Central memory CD8-positive, alpha-beta T cell (primary cell): ENCODE data around the gene CEBPE.

Experiments
- ATAC-seq: fragments of 150-1000 bp; cut with Tn5 transposase; replicated peaks from 2 replicates; pipeline ENCODE4 v1.10.0; 2022; ENCODE audit warnings: mild to moderate bottlenecking, moderate FRiP score, moderate number of reproducible peaks; ENCODE audit not compliant: poor library complexity, severe bottlenecking; ENCODE audit errors: extremely low read depth
- DNase-seq, 2 donors: peaks; one replicate each; pipeline ENCODE4 v3.0.0; 2021; ENCODE audit warnings: low spot score in 2 of 2
- H3K27ac Mint-ChIP-seq: one replicate; pipeline ENCODE4 v1.8.0; 2022; ENCODE audit warnings: low read depth, mild to moderate bottlenecking, moderate library complexity, mixed read lengths
- H3K27me3 Mint-ChIP-seq: one replicate; pipeline ENCODE4 v1.8.0; 2022; ENCODE audit warnings: mixed read lengths
- H3K36me3 Mint-ChIP-seq: one replicate; pipeline ENCODE4 v1.8.0; 2022; ENCODE audit warnings: mild to moderate bottlenecking, moderate library complexity, mixed read lengths; ENCODE audit not compliant: insufficient read depth
- H3K4me1 Mint-ChIP-seq: one replicate; pipeline ENCODE4 v1.8.0; 2022; ENCODE audit warnings: mixed read lengths
- H3K4me3 Mint-ChIP-seq: one replicate; pipeline ENCODE4 v1.8.0; 2022; ENCODE audit warnings: mild to moderate bottlenecking, moderate library complexity, mixed read lengths
- H3K9me3 Mint-ChIP-seq: one replicate; pipeline ENCODE4 v1.8.0; 2022; ENCODE audit warnings: mixed read lengths

The CEBPE gene

DNA sequence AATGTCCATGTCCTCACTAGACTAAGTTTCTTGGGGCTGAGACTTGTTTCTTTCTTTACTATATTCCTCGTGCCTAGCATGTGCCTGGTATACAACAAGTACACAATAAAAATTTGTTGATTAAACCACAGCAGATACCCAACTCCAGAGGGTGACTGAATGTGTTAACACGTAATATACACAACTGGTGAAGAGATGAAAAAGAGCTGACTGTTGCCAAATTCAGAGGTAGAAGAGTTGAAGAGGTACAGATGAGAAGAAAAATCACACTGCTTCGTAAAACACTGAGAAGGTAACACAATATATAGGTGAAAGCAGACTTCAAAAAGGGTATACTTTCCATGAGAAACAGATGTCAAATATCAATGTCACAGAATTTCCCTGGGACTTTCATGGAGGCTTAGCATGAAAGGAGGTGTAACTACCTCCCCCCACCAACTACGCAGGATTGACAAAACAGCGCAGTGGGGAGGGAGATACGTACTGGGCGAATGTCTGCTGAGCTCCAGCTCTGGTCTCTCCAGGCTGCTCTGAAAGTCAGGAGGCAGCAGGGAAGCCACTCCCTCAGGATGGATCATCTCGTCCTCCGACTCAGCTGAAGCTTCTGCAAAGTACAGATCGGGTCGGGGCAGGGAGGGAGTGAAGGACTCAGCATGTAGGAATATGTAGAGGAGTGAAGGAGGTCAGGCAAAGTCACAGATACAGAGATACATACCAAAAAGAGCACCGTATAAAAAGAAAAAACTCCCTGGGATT, 29.4 kb downstream of the CEBPE start:
- Mint-ChIP-seq H3K9me3 (no peaks in the 10 kb centered on the region), H3K27ac (no peak overlapping the region), H3K4me3 (no peak overlapping the region), H3K36me3 (peaks cover 77% of the 10 kb centered on the region), H3K27me3 (no peaks in the 10 kb centered on the region), H3K4me1 (peaks cover 31% of the 10 kb centered on the region)
- DNase-seq: no peak
- ATAC-seq: no peak

DNA sequence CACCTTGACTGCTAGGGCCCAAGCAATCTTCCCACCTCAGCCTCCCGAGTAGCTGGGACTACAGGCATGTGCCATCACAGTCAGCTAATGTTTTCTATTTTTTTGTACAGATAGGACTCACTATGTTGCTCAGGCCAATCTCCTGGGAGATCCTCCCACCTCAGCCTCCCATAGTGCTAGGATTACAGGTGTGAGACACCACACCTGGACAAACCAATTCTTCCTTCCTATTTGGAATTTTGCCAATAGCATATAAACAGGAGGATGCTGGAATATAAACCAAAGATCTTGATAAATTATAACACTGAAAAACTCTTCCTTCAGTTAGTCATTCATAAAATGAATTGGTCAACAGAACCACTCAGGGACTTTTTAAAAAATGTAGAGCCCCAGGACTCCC, 32.5 kb downstream of the CEBPE start:
- Mint-ChIP-seq H3K4me1 (peaks cover 23% of the 10 kb centered on the region), H3K36me3 (peaks cover 88% of the 10 kb centered on the region), H3K27ac (no peak overlapping the region), H3K27me3 (no peaks in the 10 kb centered on the region), H3K4me3 (no peak overlapping the region), H3K9me3 (no peaks in the 10 kb centered on the region)
- DNase-seq: no peak
- ATAC-seq: no peak

DNA sequence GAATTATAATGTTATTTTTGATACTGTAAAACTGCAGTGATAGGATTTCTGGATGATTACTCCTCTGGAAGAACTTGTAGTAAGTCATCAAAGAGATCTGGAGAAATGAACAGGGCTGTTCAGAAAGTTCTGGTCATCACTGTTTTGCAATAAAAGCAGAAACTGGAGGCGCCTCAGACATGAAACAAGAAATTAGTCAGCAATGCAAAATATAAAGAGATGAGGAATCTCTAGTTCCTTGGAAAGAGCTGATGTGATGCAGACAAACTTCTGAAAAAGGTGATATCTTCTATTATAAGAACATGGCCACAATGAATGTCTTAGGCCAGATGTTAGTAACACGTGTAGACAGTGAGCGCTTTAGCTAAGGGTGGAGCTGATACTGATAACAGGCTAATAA, 33.6 kb downstream of the CEBPE start:
- Mint-ChIP-seq H3K36me3 (peaks cover 91% of the 10 kb centered on the region), H3K9me3 (no peaks in the 10 kb centered on the region), H3K4me3 (no peak overlapping the region), H3K27me3 (no peaks in the 10 kb centered on the region), H3K4me1 (peaks cover 27% of the 10 kb centered on the region), H3K27ac (peak overlapping the region; percentile 67)
- ATAC-seq: no peak
- no peak for DNase-seq

DNA sequence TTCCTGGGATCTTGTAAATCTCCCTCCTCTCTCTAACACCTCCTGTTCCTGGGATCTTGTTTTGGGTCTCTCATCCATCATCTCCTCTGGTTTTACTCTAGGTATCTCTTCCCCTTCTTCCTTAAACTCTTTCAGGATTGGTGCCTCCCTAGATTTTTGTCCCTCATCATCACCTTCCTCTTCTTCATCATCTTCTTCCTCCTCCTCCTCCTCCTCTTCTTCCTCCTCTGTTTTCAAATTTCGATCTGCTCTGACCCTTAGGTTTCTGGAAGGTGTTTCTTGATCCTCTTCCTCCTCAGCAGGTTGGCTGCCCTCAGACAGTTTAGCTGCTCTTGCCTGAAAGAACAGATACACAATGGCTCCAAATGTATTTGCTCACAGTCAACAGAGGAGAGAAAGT, 38.6 kb downstream of the CEBPE start:
- peaks cover 90% of the 10 kb centered on the region for H3K36me3 Mint-ChIP-seq

DNA sequence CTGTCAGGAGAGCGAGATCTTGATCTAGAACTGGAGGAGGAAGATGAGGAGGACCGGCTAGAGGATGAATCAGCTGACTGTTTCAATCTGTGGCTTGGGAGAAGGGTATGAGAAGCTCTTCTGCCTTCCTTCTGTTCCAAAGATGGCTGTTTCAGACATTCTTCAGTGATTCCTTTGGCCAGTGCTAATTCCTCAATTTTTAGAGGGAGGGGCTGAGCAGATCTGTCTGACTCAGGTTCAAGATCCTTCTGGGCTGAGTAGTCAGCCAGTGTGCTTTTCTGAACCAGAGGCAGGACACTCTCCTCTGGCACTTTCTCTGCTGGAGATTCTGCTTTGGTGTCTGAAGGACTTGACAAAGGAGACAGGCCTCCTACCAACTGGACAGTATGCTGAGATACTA, 39.3 kb downstream of the CEBPE start:
- Mint-ChIP-seq H3K27me3 (no peaks in the 10 kb centered on the region), H3K4me3 (no peak overlapping the region), H3K27ac (no peak overlapping the region), H3K4me1 (peaks cover 4% of the 10 kb centered on the region), H3K36me3 (peaks cover 90% of the 10 kb centered on the region), H3K9me3 (no peaks in the 10 kb centered on the region)
- ATAC-seq (no peak), DNase-seq (no peak)

More for the DNA sequence above, 38.6 kb downstream of the CEBPE start:
- DNase-seq (no peak), ATAC-seq (no peak)
- no peaks in the 10 kb centered on the region for H3K27me3 Mint-ChIP-seq
- H3K9me3 Mint-ChIP-seq: no peaks in the 10 kb centered on the region
- no peak overlapping the region for H3K27ac Mint-ChIP-seq
- H3K4me1 Mint-ChIP-seq: peaks cover 5% of the 10 kb centered on the region
- H3K4me3 Mint-ChIP-seq: no peak overlapping the region

DNA sequence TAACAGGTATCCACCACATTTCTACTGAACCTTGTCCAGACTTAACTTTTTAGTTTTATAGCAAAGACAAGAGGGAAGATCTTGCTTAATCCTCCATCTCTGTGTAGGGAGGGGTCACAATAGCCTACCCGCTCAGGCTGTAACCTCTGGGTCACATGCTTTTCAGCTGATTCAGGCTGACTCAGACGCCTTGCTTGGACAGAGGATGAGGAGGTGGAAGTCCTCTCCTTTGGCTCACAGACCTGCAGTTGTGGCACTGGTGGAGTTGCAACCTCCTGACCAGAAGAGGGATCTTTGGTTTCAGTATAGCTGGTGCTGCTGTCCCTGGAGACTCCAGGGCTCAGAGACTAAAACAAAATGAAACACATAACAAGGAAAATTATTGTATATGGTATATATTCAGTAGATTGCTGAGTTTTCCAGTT, 40.4 kb downstream of the CEBPE start:
- no peak for DNase-seq
- H3K27me3 Mint-ChIP-seq: no peaks in the 10 kb centered on the region
- ATAC-seq: no peak
- peaks cover 89% of the 10 kb centered on the region for H3K36me3 Mint-ChIP-seq
- H3K9me3 Mint-ChIP-seq: no peaks in the 10 kb centered on the region
- no peak overlapping the region for H3K4me3 Mint-ChIP-seq
- peaks cover 4% of the 10 kb centered on the region for H3K4me1 Mint-ChIP-seq
- no peak overlapping the region for H3K27ac Mint-ChIP-seq

DNA sequence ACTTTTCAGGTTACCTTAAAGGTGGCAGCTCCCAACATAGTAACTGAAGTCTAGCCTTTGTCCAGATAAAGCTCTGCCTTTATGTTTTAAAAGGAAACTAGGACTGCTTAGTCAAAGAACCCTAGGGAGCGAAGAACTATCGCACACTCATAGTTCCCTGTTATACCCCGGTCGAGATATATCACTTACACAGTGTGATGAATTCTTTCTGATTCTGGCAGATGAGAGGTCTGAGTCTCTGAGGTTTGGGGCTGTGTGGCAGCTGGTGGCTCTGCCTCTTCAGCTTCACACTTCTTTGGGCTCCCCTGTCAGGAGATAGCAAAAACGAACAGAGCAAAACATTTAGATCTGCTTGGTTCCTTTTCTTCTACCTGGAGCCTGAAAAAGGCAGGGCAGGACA, 41.1 kb downstream of the CEBPE start:
- Mint-ChIP-seq H3K4me3 (no peak overlapping the region), H3K36me3 (peaks cover 87% of the 10 kb centered on the region), H3K9me3 (no peaks in the 10 kb centered on the region), H3K4me1 (peaks cover 4% of the 10 kb centered on the region), H3K27ac (no peak overlapping the region), H3K27me3 (no peaks in the 10 kb centered on the region)
- no peak for ATAC-seq
- no peak for DNase-seq

DNA sequence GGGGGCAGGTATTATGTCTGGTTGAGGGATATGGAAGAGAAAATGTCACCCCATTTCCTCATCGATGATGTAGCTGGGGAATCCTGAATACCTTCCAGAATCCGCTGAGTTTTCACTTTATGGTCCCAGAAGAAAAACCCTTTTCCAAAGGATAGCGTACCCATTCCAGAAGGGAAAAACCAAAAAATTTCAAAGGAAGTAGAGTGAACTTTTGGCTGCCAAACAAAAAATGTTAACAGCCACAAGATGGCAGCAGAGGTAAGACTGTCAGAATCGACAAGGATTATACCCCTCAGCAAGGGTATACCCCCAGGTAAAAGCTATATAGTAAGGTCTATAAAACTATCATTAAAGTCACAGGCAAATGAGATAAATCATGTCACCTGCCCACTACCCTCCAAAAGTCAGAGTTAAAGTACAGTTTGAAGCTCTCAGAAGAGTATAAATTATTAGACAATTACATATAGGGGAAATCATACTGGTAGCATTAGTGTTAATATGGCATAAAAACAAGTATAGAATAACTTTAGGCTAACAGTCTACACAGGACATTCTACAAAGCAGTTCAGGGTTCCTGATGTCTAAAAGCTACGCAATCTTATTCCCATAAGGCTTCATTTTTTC, 42.2 kb downstream of the CEBPE start:
- Mint-ChIP-seq H3K4me3 (no peak overlapping the region), H3K27me3 (no peaks in the 10 kb centered on the region), H3K4me1 (peaks cover 8% of the 10 kb centered on the region), H3K36me3 (peaks cover 88% of the 10 kb centered on the region), H3K27ac (no peak overlapping the region), H3K9me3 (no peaks in the 10 kb centered on the region)
- DNase-seq: peak in 1 of 2 donors; percentile 14
- no peak for ATAC-seq

DNA sequence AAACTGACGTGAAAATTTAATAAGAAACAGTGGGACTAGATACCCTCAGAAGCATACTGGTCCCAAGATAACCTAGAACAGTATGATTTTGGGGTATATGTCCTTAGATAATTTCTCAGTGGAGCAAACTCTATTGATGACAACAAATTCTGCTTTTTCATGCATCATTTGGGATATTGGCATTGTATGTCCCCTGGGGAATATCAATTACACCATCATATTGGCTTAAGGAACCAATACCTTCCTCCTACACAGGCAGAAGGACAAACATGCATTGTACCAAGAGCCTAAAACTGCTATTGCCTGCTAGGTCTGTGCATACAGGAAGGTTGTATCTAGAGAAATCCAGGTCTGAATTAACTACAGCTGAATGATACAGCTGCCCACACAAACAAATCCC, 44.1 kb downstream of the CEBPE start:
- H3K36me3 Mint-ChIP-seq: peaks cover 82% of the 10 kb centered on the region
- DNase-seq (no peak), ATAC-seq (no peak)
- H3K4me1 Mint-ChIP-seq: peaks cover 22% of the 10 kb centered on the region
- no peak overlapping the region for H3K4me3 Mint-ChIP-seq
- no peak overlapping the region for H3K27ac Mint-ChIP-seq
- no peaks in the 10 kb centered on the region for H3K9me3 Mint-ChIP-seq
- no peaks in the 10 kb centered on the region for H3K27me3 Mint-ChIP-seq

DNA sequence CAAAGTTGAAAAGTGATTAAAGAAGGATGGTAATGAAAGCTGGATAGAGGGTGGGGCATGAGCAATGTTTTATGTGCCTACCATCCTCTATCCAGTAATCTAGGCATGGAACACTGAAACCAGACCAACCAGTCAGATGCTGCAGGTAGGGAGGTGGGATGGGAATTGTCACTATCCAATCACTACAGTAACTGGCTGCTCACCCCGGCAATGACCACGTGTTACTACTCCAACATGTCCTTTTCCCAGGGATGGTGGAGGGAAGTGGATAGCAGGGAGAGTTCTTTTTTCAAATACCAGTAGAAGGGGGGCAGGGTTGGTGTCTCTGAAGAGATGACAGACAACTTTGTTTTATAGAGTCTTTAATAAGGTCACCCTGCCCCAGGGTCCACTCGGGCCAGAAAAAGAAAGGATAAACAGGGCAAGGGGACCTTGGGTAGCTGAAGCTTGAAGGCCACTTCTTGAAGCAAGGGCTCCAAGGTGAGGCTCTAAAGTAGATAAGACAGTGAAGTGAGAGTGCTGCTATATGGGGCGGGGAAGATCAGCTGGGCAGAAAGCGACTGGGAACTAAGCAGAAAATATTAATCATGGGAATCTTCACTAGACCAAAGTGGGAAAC, 47.0 kb downstream of the CEBPE start:
- Mint-ChIP-seq H3K27ac (peak overlapping the region; percentile 79), H3K4me1 (peaks cover 35% of the 10 kb centered on the region), H3K27me3 (no peaks in the 10 kb centered on the region), H3K36me3 (peaks cover 71% of the 10 kb centered on the region), H3K4me3 (peak overlapping the region; percentile 78), H3K9me3 (no peaks in the 10 kb centered on the region)
- ATAC-seq (no peak), DNase-seq (no peak)

DNA sequence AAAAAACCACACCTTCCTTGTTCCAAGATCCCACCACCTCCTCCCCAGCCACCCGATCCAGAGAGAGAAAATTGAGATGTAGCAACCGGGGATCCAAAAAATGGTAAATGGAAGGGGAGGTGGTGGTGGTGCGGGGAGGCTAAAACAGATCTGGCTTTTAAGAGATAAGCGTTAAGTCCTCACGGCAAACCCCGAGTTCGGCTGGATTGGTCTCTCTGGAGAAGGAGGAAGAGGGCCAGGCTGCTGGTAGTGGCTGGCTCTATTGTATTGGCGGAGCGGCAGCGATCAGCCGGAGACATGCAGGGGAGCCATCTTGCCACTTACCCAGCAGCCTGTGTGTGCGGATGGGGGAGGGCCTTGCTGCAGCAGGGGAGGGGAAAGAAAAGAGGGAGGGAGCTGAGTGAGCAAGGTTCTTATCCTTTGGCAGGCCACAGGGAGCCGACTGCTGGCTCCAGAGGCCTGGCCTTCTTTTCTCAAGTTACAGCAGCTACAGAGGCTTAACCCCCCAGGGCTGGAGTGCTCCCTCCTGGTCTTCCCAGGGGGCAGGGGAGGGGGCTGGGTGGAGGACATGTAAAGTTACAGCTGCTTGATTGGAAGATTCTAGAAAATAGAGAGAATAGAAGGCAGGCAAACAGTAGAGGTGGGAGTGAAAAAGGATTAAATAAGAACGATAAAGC, 47.7 kb downstream of the CEBPE start:
- DNase-seq: peak; percentile 44 to 54
- H3K36me3 Mint-ChIP-seq: peaks cover 69% of the 10 kb centered on the region
- H3K9me3 Mint-ChIP-seq: no peaks in the 10 kb centered on the region
- peak overlapping the region; percentile 79 for H3K27ac Mint-ChIP-seq
- H3K27me3 Mint-ChIP-seq: no peaks in the 10 kb centered on the region
- peak; percentile 84 for ATAC-seq
- H3K4me3 Mint-ChIP-seq: peak overlapping the region; percentile 78
- peaks cover 35% of the 10 kb centered on the region for H3K4me1 Mint-ChIP-seq

DNA sequence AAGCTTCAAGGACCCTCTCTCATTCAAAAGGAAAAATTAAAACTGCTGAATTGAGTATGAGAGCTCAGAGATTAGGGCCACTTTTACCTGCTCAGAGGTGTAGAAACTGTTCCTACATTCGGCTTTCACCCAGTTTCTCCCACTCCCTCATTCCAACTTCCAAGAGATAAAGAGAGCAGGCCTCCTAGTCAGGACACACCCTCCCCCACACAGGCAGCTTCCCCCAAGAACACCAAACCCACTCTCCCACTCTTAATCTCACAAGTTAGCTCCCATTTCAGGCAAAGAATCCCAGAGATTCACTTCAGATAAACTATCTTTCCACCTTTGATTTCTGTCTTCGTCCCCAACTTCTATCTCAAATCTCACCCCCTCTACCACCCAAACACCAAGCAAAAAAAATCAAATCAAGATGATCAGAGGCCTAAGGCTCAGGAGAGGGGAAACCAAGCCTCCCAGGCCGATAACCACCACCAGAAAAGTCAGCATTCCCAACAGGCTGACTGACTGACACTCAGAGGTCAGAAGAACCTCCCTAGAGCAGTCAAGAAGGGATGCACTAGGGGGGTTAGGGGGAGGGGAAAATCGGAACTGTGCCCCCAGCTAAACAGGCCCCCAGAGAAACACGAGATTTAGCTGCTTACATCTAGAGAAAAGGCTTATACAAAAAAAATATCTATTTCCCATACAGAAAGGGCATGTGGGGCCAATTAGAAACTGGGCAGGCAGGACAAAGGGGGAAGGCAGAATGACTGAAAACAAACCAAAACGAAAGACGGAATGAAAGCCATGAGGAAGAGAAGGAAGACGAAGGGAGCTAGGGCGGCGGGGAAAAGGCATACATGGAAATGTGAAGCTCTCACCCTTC, 48.6 kb downstream of the CEBPE start:
- H3K4me3 Mint-ChIP-seq: peak overlapping the region; percentile 78
- ATAC-seq (no peak), DNase-seq (peak in 1 of 2 donors; percentile 4)
- H3K27me3 Mint-ChIP-seq: no peaks in the 10 kb centered on the region
- no peaks in the 10 kb centered on the region for H3K9me3 Mint-ChIP-seq
- H3K36me3 Mint-ChIP-seq: peaks cover 66% of the 10 kb centered on the region
- peaks cover 42% of the 10 kb centered on the region for H3K4me1 Mint-ChIP-seq
- peak overlapping the region; percentile 79 for H3K27ac Mint-ChIP-seq
